T-helper 22 cell (primary cell): ENCODE results near the gene CCAR1.
A peak's percentile ranks its signal among the peaks of the same experiment; 100 is the strongest.
"Not testable (repeated sequence)": the region's sequence is repeated elsewhere in the genome, so short reads cannot be mapped to it uniquely, and the experiment has no call there.

Source experiments
- DNase-seq: peaks from one replicate; pipeline ENCODE4 v3.0.0-alpha.2; 2020; ENCODE audit warnings: low read depth

CCAR1 gene

DNA sequence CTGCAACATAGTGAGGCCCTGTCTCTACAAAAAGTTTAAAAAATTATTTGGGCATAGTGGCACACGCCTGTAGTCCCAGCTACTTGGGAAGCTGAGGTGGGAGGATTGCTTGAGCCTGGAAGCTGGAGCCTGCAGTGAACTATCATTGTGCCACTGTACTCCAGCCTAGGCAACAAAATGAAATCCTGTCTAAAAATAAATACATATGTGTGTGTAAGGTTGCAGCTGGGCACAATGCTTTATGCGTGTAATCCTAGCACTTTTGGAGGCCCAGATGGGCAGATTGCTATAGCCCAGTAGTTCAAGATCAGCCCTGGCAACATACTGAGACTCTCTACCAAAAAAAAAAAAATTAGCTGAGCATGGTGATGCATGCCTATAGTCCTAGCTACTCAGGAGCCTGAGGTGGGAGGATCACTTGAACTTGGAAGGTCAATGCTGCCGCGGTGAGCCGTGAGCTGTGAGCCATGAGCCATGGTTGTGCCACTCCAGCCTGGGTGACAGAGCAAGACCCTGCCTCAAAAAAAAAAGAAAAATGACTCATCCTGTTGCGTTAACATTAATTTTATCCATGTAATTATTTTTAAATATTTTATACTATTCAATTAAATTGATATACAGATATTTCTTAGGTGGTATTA lies 38.3 kb downstream of the CCAR1 start:
- DNase-seq = no peak

DNA sequence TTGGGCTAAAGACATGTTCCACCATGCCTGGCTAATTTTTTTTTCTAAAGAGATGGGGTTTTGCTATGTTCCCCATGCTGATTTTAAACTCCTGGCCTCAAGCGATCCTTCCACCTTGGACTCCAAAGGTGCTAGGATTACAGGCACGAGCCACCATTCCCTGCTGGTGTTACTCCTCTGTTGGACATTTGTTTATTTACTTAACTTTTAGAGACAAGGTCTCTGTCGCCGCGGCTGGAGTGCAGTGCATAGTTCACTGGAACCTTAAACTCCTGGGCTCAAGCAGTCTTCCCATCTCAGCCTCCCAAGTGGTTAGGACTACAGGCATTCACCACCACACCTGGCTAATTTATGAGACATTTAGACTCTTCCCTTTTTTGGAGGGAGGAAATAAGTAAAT lies 38.9 kb downstream of the CCAR1 start:
- DNase-seq = no peak

DNA sequence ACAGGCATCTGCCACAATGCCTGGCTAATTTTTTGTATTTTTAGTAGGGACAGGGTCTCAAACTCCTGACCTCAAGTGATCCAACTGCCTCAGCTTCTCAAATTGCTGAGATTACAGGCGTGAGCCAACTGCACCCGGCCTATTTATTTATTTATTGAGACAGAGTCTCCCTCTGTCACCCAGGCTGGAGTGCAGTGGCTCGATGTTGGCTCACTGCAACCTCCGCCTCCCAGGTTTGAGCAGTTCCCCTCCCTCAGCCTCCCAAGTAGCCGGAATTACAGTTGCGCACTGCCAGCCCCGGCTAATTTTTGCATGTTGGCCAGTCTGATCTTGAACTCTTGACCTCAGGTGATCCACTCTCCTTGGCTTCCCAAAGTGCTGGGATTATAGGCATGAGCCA lies 46.4 kb downstream of the CCAR1 start:
- not testable (repeated sequence) for DNase-seq

DNA sequence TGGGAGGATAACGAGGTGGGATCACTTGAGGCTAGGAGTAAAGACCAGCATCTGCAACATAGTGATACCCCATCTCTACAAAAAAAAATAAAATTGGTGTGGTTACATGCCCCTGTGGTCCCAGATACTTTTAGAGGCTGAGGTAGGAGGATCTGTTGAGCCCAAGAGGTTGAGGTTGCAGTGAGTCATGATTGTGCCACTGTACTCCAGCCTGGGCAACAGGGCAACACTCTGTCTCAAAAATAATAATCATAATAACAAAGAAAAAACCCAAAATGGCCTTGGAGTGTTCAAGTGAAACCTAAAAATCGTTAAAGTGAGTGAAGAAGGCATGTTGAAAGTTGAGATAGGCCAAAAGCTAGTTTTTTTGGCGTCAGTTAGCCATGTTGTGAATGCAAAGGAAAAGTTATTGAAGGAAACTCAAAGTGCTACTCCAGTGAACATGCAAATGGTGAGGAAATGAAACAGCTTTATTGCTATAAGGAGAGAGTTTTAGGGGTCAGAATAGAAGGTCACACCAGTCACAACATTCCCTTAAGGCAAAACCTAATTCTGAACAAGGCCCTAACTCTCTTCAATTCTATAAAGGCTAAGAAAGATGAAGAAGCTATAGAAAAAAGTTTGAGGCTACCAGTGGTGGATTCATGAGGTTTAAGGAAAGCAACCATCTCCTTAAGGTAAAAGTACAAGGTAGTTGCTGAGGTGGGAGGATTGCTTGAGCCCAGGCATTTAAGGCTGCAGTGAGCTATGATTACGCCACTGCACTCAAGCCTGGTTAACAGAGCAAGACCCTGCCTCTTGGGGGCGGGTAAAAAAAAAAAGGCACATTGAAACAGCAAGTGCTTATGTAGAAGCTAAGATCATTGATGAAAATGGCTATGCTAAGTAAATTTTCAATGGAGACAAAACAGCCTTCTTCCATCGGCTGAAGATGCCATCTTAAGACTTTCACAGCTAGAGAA lies 60.9 kb downstream of the CCAR1 start:
- no peak for DNase-seq

DNA sequence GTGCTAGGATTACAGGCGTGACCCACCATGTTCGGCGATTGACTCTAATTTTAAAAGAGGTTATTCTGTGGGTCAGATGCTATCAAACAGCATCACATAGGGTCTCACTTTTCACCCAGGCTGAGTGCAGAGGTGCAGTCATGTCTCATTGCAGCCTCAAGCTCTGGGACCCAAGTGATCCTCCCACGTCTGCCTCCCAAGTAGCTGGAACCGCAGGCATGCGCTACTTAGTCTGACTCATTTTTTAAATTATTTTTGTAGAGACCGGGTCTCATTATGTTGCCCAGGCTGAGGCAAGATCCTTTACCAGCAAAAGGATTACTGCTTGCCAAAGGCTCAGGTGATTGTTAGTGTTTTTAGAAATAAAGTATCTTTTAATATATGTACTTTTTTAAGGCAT lies 63.4 kb downstream of the CCAR1 start:
- no peak for DNase-seq

GRCh38 chr10:68787813-68788212 lies 66.8 kb downstream of the CCAR1 start:
- no peak for DNase-seq

GRCh38 chr10:68790476-68790875 lies 69.4 kb downstream of the CCAR1 start:
- DNase-seq = no peak

DNA sequence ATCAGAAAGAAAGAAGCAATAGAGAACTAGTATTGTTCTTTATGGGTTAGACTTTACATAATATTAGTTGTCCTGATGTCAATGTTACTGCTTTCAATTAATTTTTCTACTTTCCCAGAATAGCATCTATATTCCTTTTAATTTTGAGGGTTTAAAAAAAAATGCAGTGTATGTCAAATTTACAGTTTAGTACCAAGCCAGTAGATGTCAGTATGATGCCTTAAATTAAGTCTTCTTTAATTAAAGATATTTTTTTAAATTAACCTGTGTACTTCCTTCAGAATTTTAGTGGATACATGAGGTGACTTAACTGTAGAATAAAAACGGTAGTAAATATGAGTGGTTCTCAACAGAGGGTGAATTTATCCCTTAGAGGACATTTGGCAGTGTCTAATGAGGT lies 71.1 kb downstream of the CCAR1 start:
- no peak for DNase-seq

- no peak for DNase-seq
Observed at GRCh38 chr10:68795886-68796532, 75.0 kb downstream of the CCAR1 start.

- DNase-seq = no peak
Observed at GRCh38 chr10:68796605-68797004, 75.6 kb downstream of the CCAR1 start.

- DNase-seq = no peak
Observed at GRCh38 chr10:68800211-68800610, 79.2 kb downstream of the CCAR1 start.

GRCh38 chr10:68804692-68805091 lies 83.7 kb downstream of the CCAR1 start:
- DNase-seq = no peak

- DNase-seq = not testable (repeated sequence)
Observed at GRCh38 chr10:68810830-68811229, 89.8 kb downstream of the CCAR1 start.

- DNase-seq = no peak
Observed at GRCh38 chr10:68811314-68812009, 90.4 kb downstream of the CCAR1 start.

DNA sequence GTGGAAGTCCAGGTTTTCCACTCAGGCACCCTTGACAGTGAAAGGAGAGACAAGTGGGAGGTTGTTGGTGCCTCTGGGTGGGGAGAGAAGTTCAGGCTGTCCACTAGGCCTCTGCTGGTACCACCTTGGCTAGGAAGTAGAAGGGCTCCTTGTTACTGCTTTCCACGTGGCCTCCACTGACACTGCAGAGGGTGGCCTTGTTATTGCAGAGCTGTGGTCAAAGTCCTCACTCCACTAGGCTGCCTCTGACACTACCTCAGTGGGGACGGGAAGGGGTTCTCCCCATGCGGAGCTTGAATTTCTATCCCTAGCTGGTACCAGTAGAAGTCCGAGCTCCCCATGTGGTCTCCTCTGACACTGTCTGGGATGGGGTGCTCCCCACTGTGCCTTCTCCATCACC lies 91.4 kb downstream of the CCAR1 start:
- DNase-seq = no peak

GRCh38 chr10:68813559-68813958 lies 92.5 kb downstream of the CCAR1 start:
- DNase-seq = no peak

DNA sequence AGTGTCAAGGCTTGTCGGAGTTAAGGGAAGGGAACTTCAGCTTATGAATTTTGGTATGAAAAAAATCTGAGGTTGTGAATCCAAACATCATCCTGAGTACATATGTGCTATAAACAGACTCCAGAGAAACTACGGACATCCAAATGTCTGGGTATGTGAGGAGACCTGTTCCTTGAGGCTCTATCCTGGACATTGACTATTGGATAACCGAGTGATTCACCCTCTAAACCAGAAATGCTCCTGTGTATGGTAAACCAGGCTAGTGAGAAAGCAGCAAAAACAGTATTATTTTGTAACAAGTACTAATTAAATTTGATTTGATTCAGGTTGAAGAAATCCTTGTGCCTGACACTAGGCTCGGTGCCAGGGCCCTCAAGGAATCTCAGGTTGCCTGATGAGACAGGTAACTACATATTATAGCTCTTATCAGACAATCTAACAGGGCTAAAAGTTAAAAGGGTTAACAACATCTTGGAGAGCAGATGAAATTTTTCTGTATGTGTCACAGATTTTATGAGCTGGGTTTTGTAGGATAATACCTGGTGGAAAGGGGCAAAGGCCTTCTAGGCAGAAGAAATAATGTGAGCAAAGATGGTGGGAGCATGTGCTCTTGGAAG lies 95.9 kb downstream of the CCAR1 start:
- no peak for DNase-seq

- not testable (repeated sequence) for DNase-seq
Observed at GRCh38 chr10:68820359-68820758, 99.3 kb downstream of the CCAR1 start.

GRCh38 chr10:68822626-68823025 lies 101.6 kb downstream of the CCAR1 start:
- DNase-seq = not testable (repeated sequence)

GRCh38 chr10:68826764-68827591 lies 105.9 kb downstream of the CCAR1 start, which contains the start of gene STOX1:
STOX1 (plus strand) TSS chr10:68827531; CDS start chr10:68827624, 93 bp downstream.
- peak; percentile 19 for DNase-seq

DNA sequence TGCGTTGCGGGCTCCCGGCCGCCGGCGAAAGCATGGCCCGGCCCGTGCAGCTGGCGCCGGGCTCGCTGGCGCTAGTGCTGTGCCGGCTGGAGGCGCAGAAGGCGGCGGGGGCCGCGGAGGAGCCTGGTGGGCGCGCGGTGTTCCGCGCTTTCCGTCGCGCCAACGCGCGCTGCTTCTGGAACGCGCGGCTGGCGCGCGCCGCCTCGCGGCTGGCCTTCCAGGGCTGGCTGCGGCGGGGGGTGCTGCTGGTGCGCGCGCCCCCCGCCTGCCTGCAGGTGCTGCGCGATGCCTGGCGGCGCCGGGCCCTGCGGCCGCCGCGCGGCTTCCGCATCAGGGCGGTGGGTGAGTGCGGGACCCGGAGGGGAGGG lies 106.5 kb downstream of the CCAR1 start:
- DNase-seq = not testable (repeated sequence)
